Subcutaneous abdominal adipose tissue (tissue), 5 donors: Measurements from ENCODE around the gene CCDC93.
"Not testable (repeated sequence)": the region's sequence is repeated elsewhere in the genome, so short reads cannot be mapped to it uniquely, and the experiment has no call there.

Experiments
- H3K27ac ChIP-seq: one replicate; pipeline ENCODE4 v1.7.0; 2013; ENCODE audit warnings: low read depth, mild to moderate bottlenecking, inconsistent platforms, low read length, moderate library complexity
- H3K27me3 ChIP-seq, 5 donors: one replicate each; pipeline ENCODE4 v1.7.0; 2013; ENCODE audit warnings: low read length in 5 of 5, inconsistent platforms in 1 of 5; ENCODE audit not compliant: control insufficient read depth in 5 of 5, insufficient read depth in 4 of 5
- H3K36me3 ChIP-seq, 5 donors: one replicate each; pipeline ENCODE4 v1.7.0; 2013; ENCODE audit warnings: low read length in 5 of 5; ENCODE audit not compliant: control insufficient read depth in 5 of 5, insufficient read depth in 5 of 5
- H3K4me1 ChIP-seq, 5 donors: one replicate each; pipeline ENCODE4 v1.7.0; 2013; ENCODE audit warnings: low read length in 5 of 5, mild to moderate bottlenecking in 3 of 5, moderate library complexity in 1 of 5; ENCODE audit not compliant: control insufficient read depth in 5 of 5, insufficient read depth in 5 of 5
- H3K4me3 ChIP-seq, 5 donors: one replicate each; pipeline ENCODE4 v1.7.0; 2013; ENCODE audit warnings: low read length in 5 of 5, low read depth in 1 of 5
- H3K9ac ChIP-seq, 5 donors: one replicate each; pipeline ENCODE4 v1.7.0; 2013; ENCODE audit warnings: low read length in 5 of 5, mild to moderate bottlenecking in 4 of 5, moderate library complexity in 3 of 5
- H3K9me3 ChIP-seq, 5 donors: one replicate each; pipeline ENCODE4 v1.7.0; 2013; ENCODE audit warnings: low read length in 5 of 5; ENCODE audit not compliant: control insufficient read depth in 5 of 5
- donor health status: healthy.
- donor health status: healthy.
- donor health status: healthy.
- donor health status: healthy.
- donor health status: healthy.

The CCDC93 gene

DNA sequence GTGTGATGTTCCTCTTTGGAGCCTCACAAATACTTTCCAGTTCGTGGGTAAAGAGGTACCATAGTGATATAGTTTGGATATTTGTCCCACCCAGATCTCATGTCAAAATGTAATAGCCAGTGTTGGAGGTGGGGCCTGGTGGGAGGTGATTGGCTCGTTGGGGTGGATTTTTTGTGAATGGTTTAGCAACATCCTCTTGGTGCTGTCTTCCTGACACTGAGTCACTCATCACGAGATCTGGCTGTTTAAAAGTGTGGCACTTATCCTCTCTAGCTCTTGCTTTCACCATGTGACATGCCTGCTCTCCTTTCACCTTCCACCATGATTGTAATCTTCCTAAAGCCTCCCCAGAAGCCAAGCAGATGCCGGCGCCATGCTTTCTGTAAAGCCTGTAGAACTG is 3.0 kb upstream of the CCDC93 start:
- Histone ChIP-seq H3K27ac (no peak overlapping the region), H3K9me3 (no peaks in the 10 kb centered on the region), H3K4me1 (peaks cover 0 to 24% (median 20%) of the 10 kb centered on the region in 5 donors), H3K4me3 (no peak overlapping the region), H3K36me3 (no peaks in the 10 kb centered on the region), H3K9ac (no peak overlapping the region), H3K27me3 (no peaks in the 10 kb centered on the region)

DNA sequence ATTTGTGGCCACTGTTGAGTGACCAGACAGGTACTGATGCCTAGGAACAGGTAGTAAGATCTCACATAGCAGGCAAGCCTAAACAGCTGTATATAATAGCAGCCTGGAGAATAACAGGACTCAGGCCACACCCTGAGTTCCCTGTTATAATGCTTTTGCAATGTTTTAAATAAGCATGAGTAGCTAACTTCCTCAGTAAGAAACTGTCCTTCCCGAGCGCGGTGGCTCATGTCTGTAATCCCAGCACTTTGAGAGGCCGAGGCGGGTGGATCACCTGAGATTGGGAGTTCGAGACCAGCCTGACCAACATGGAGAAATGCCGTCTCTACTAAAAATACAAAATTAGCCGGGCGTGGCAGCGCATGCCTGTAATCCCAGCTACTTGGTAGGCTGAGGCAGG is 1.9 kb upstream of the CCDC93 start:
- H3K27ac ChIP-seq, H3K4me3 ChIP-seq, H3K27me3 ChIP-seq, H3K36me3 ChIP-seq, H3K9ac ChIP-seq, H3K9me3 ChIP-seq: not testable (repeated sequence)
- peaks cover 0 to 29% (median 26%) of the 10 kb centered on the region in 5 donors for H3K4me1 ChIP-seq

- peak overlapping the region; percentile 17 to 82 (median 66) for H3K9ac ChIP-seq
- H3K9me3 ChIP-seq, result no peaks in the 10 kb centered on the region
- peak overlapping the region; percentile 82 to 97 (median 93) for H3K4me3 ChIP-seq
- H3K27me3 ChIP-seq, result no peaks in the 10 kb centered on the region
- peaks cover 0 to 31% (median 26%) of the 10 kb centered on the region in 5 donors for H3K4me1 ChIP-seq
- no peaks in the 10 kb centered on the region for H3K36me3 ChIP-seq
- H3K27ac ChIP-seq, result peak overlapping the region; percentile 86
Measured at GRCh38 chr2:118014492-118014824, 588 bp upstream of the CCDC93 start.

DNA sequence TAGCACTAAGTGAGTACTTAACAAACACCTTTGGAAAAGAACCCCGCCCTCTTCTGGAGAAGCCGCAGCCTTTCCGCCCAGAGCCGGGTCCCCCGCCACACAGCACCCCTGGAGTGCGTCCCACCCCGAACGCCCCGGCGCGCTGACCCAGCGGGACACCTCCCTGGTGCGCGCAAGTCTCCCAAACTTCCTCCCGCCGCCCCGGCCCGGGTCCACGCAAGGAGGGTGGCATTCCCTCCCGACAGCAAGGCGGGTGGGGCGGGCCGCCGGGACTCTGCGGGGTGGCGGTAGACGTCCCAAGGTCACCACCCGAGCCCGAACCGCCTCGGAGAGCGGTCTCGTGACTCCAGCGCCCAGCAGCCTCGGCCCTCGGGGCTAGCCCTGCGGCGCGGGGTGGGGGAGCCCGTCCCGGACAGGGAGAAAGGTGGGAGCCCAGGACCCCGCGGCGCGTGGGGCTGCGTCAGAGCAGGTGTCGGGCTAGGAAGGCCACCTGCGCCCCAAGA is 598 bp downstream of the CCDC93 start:
- peak overlapping the region; percentile 65 to 95 (median 93) for H3K4me3 ChIP-seq
- peaks cover 3 to 5% (median 4%) of the 10 kb centered on the region in 5 donors for H3K36me3 ChIP-seq
- H3K27me3 ChIP-seq, result no peaks in the 10 kb centered on the region
- H3K9me3 ChIP-seq, result no peaks in the 10 kb centered on the region
- H3K27ac ChIP-seq, result peak overlapping the region; percentile 86
- H3K9ac ChIP-seq, result peak overlapping the region in 4 of 5 donors; percentile 89 to 95 (median 94)
- H3K4me1 ChIP-seq, result peaks cover 0 to 31% (median 26%) of the 10 kb centered on the region in 5 donors

DNA sequence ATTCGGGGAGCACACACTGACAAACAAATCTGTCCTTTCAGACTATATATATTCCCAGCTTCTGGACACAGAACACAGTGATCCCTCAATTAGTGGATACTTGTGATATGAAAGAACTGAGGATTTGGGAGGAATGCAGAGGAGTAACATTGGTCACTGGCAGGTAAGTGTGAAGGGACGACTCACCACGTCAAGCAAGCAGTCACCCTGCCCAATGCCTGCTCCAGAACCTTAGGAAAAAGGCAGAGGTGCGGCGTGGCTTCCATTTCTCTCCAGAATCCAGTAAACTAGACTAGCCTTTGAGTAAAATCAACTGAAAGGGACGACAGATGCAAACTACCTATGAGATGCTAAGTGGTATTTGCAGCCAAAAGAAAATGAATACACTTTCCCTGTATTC is 1.1 kb downstream of the CCDC93 start:
- peak overlapping the region; percentile 86 for H3K27ac ChIP-seq
- peaks cover 6 to 10% (median 8%) of the 10 kb centered on the region in 5 donors for H3K36me3 ChIP-seq
- no peaks in the 10 kb centered on the region for H3K27me3 ChIP-seq
- H3K4me3 ChIP-seq, result peak overlapping the region; percentile 65 to 95 (median 93)
- H3K9ac ChIP-seq, result peak overlapping the region in 4 of 5 donors; percentile 89 to 95 (median 94)
- H3K4me1 ChIP-seq, result peaks cover 0 to 31% (median 26%) of the 10 kb centered on the region in 5 donors
- no peaks in the 10 kb centered on the region for H3K9me3 ChIP-seq

- Histone ChIP-seq H3K9me3 (no peaks in the 10 kb centered on the region), H3K36me3 (peaks cover 23 to 32% (median 25%) of the 10 kb centered on the region in 5 donors), H3K9ac (no peak overlapping the region), H3K4me3 (no peak overlapping the region), H3K27me3 (no peaks in the 10 kb centered on the region), H3K27ac (no peak overlapping the region), H3K4me1 (peaks cover 0 to 31% (median 30%) of the 10 kb centered on the region in 5 donors)
Measured at GRCh38 chr2:118010473-118010872, 3.4 kb downstream of the CCDC93 start.

DNA sequence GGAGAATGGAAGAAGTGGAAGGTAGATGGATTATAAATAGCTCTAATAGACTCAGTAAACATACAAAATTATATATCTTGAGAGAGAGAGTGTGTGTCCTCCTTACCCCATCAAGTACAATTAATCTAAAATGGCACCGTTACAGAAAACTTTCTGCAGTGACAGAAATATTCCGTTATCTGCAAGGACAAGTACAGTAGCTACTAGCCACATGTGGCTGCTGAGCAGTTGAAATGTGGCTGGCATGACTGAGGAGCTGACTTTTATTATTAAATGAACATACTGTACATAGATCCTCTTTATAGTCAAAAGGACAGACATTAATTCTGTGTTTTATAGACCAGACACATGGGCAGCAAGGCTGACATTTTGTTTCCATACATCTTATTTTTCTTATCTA is 7.0 kb downstream of the CCDC93 start:
- Histone ChIP-seq H3K36me3 (peaks cover 37 to 57% (median 42%) of the 10 kb centered on the region in 5 donors), H3K9ac (no peak overlapping the region), H3K27me3 (no peaks in the 10 kb centered on the region), H3K4me1 (peaks cover 0 to 16% (median 11%) of the 10 kb centered on the region in 5 donors), H3K4me3 (no peak overlapping the region), H3K9me3 (no peaks in the 10 kb centered on the region), H3K27ac (no peak overlapping the region)

GRCh38 chr2:118006326-118006725 is 7.5 kb downstream of the CCDC93 start:
- H3K27me3 ChIP-seq, result no peaks in the 10 kb centered on the region
- no peak overlapping the region for H3K4me3 ChIP-seq
- no peak overlapping the region for H3K9ac ChIP-seq
- H3K4me1 ChIP-seq, result peaks cover 0 to 14% (median 7%) of the 10 kb centered on the region in 5 donors
- no peak overlapping the region for H3K27ac ChIP-seq
- H3K36me3 ChIP-seq, result peaks cover 39 to 62% (median 47%) of the 10 kb centered on the region in 5 donors
- no peaks in the 10 kb centered on the region for H3K9me3 ChIP-seq

GRCh38 chr2:118003396-118003824 is 10.5 kb downstream of the CCDC93 start:
- no peaks in the 10 kb centered on the region for H3K9me3 ChIP-seq
- no peak overlapping the region for H3K27ac ChIP-seq
- no peaks in the 10 kb centered on the region for H3K27me3 ChIP-seq
- peaks cover 0 to 9% (median 6%) of the 10 kb centered on the region in 5 donors for H3K4me1 ChIP-seq
- peaks cover 54 to 84% (median 69%) of the 10 kb centered on the region in 5 donors for H3K36me3 ChIP-seq
- no peak overlapping the region for H3K4me3 ChIP-seq
- no peak overlapping the region for H3K9ac ChIP-seq

DNA sequence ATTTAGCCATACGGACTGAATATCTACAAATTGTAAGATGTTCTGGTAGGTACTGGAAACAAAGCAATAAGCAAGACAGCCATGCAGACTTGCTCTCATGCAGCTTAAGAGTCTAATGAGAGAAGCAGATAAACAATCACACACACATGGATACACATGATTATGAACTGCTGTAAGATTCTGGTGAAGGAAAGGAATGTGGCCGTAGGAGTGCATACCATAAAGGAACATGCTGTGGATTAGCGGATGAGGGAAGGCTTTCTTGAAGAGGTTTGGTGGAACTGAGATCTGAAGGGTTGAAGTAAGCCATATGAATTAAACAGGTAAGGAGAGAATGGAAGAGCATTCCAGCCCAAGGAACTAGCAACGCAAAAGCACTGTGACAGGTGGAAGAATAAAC is 13.8 kb downstream of the CCDC93 start:
- H3K4me3 ChIP-seq, result no peak overlapping the region
- H3K27ac ChIP-seq, result no peak overlapping the region
- peaks cover 55 to 83% (median 68%) of the 10 kb centered on the region in 5 donors for H3K36me3 ChIP-seq
- no peak overlapping the region for H3K9ac ChIP-seq
- no peaks in the 10 kb centered on the region for H3K9me3 ChIP-seq
- peaks cover 0 to 9% (median 3%) of the 10 kb centered on the region in 5 donors for H3K4me1 ChIP-seq
- H3K27me3 ChIP-seq, result no peaks in the 10 kb centered on the region
